Purkinje cell (primary cell): ENCODE measurements around the gene SEZ6L. TPM values are rescaled to one million over a fixed set of nuclear protein-coding genes. Genes with fewer than 3 reads are reported as not detected.

Experiments
- polyA plus RNA-seq: library from polyadenylated mRNA; unstranded; fragments of >200 nt; fragmentation: Nextera tagmentation; gene quantifications from 2 replicates; pipeline ENCODE4 v1.2.1, GENCODE V29; 2014

The SEZ6L gene
- polyA plus RNA-seq = 266 and 319 TPM in 2 replicates

GRCh38 chr22:26169315-26170111 is at the start of gene SEZ6L:
TSS of gene SEZ6L (plus strand) at chr22:26169462. CDS start at chr22:26169670, 208 bp downstream.

DNA sequence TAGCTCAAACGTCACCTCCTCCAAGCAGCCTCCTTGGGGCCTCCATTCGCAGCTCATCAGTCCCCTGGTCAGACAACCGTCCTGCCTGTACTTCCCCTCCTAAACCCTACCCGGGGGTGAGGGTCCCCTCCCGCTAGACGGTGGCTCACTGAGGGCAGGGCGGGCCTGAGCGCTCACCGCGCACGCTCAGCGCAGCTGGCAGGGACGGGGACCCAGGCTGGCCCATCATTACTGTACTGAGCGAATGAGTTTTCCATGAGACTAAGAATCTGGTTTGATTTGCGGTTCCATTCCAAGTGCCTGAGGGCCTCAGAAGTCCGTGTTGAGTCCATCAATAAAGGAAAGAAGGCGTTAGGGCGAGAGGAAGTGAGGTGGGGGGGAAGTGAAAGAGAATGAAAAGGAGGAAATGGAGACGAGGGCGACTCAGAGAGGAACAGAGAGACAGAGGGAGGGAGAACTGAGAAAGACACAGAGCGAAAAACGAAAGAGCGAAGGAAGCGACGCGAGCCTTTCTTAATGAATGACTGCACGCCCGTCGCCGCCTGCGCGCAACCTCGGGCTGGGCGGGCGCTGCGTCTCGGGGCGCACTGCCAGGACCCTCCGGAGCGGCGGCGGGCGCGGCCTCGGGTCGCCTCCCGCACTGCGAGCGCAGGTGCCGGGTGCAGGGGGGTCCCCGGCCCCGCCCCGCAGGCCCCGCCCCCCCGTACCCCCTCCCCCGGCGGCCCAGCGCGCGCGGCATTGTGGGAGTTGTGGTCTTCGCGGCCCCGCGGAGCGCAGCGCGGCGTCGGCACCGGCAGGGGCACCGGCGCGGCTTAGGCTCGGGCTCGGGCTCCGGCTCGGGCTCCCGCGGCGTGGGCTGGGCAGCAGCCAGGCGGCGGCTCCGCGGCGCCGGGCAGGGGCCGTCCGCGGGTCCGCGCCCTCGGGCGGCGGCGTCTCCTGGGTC is 259.5 kb downstream of the SEZ6L start, which contains the start of gene ASPHD2:
ASPHD2 (plus strand) TSS at position 746 of the 943 bp plus-strand sequence. CDS start 4,356 bp downstream, outside the sequence.

